NT2/D1 (cell line): ENCODE data around the gene ZDHHC3.

ENCODE experiments used
- SUZ12 ChIP-seq: IDR thresholded peaks from 2 replicates; pipeline ENCODE4 v1.6.1; 2011; ENCODE audit not compliant: insufficient read length, insufficient read depth; ENCODE audit errors: extremely low read depth
- YY1 ChIP-seq: IDR thresholded peaks from 2 replicates; pipeline ENCODE4 v1.6.1; 2011; ENCODE audit not compliant: insufficient read length, insufficient read depth
- ZNF274 ChIP-seq: IDR thresholded peaks from 2 replicates; pipeline ENCODE4 v1.6.1; 2011; ENCODE audit warnings: mild to moderate bottlenecking, low read depth, low read length

DNA sequence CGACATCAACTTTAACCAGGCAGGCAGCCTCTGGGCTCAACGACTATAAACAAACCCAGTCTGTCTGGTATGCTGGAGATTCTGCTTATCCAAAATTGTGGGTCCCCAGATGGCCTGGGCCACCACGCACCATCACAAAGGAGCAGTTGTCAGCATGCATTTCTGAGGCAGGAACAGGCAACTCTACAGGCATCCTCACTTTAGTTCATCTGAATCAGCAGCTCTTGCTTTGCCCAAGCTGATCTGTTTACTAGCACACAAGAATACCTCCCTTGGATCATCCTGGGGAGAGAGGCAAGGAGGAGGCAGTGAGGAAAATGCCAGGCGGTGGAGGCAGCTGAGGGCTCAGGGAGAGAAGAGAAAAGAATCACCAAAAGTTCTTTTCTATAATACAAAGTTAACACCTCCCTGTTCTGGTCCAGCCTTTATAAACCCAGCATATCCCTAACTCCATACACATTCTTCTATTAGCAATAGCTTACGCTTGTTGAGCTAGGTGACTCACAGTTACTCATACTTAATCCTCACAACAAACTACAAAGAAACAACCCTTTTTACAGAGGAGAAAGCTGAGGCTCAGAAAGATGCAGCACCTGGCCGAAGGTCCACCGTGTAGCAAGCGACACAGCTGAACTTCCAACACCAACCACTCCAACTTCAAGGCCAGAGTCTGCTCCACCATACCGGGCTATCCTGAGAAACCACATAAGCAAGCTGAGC, 33.6 kb downstream of the ZDHHC3 start:
- no peak for TF ChIP-seq ZNF274
- TF ChIP-seq YY1 = no peak
- no peak for TF ChIP-seq SUZ12
